OCI-LY3 (cell line): ENCODE results near the gene CD109.

ENCODE experiments used
- H2AFZ ChIP-seq: fragments of 200-600, 300-600 bp; shearing (Covaris generic); 2 replicates; pipeline ENCODE4 v1.6.0; 2014; ENCODE audit warnings: antibody characterized with exemption, low read depth, low read length
- H3K27ac ChIP-seq: fragments of 200-600, 300-600 bp; sonication (generic); 2 replicates; pipeline ENCODE4 v1.5.1; 2014; ENCODE audit warnings: mild to moderate bottlenecking, low read length, moderate library complexity, mixed read lengths
- H3K27me3 ChIP-seq: fragments of 200-600, 300-600 bp; sonication (generic); 2 replicates; pipeline ENCODE4 v1.6.1; 2014; ENCODE audit warnings: low read depth, low read length, mixed read lengths
- H3K36me3 ChIP-seq: fragments of 200-600, 300-600 bp; sonication (generic); replicated peaks from 2 replicates; pipeline ENCODE3; 2014; ENCODE audit warnings: low read depth, low read length, mixed read lengths
- H3K4me1 ChIP-seq: fragments of 300-600, 200-600 bp; sonication (generic); 2 replicates; pipeline ENCODE4 v1.6.1; 2014; ENCODE audit warnings: low read length, mixed read lengths
- H3K4me2 ChIP-seq: fragments of 200-600, 300-600 bp; sonication (generic); 2 replicates; pipeline ENCODE4 v1.6.1; 2014; ENCODE audit warnings: low read length, mixed read lengths
- H3K4me3 ChIP-seq: fragments of 300-600, 200-600 bp; sonication (generic); 2 replicates; pipeline ENCODE4 v1.5.1; 2014; ENCODE audit warnings: antibody characterized with exemption, mild to moderate bottlenecking, low read length, moderate library complexity
- H3K79me2 ChIP-seq: fragments of 300-600, 200-600 bp; shearing (Covaris generic); 2 replicates; pipeline ENCODE4 v1.6.1; 2014; ENCODE audit warnings: mild to moderate bottlenecking, low read length, mixed read lengths
- H3K9ac ChIP-seq: fragments of 300-600, 200-600 bp; shearing (Covaris generic); 2 replicates; pipeline ENCODE4 v1.6.0; 2014; ENCODE audit warnings: mild to moderate bottlenecking, low read length, moderate library complexity
- H3K9me3 ChIP-seq: fragments of 200-600, 300-600 bp; shearing (Covaris generic); 2 replicates; pipeline ENCODE4 v1.6.1; 2014; ENCODE audit warnings: low read length, mixed read lengths; ENCODE audit not compliant: insufficient read depth
- H4K20me1 ChIP-seq: fragments of 200-600, 300-600 bp; sonication (generic); 2 replicates; pipeline ENCODE4 v1.6.1; 2016; ENCODE audit warnings: low read length, mixed read lengths; ENCODE audit not compliant: insufficient read depth
- EZH2phosphoT487 ChIP-seq: fragments of 200-600 bp; shearing (Covaris generic); IDR thresholded peaks from 2 replicates; pipeline ENCODE4 v1.6.1; 2018; ENCODE audit warnings: antibody characterized with exemption, mixed run types, low read depth
- TF ChIP-seq, protein P1 (sequence below): fragments of 200-600, 300-600 bp; sonication (generic); IDR thresholded peaks from 2 replicates; pipeline ENCODE4 v1.5.1; 2014; ENCODE audit warnings: antibody characterized with exemption, low read length, low read depth

The CD109 gene

DNA sequence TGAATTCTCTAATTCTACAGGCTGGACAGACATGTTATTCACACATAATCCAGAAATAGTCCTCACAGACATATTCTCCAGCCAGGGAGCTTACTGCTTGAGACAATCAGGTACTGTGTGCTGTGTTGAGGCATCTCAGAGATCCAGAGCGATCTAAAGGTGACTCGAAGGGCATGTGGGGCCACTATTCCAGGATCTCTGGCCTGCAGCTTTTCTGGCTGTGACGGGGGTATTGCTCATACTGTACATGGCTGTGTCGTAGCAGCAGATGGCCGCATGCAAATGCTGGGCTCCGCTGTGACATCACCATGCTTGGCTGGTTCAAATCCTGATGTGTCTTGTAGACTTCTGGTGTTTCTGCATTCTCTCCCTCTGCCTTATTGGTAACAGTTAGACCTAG is 37.8 kb downstream of the CD109 start:
- H3K36me3 ChIP-seq: no peaks in the 10 kb centered on the region
- peak overlapping the region; percentile 94 for H2AFZ ChIP-seq
- peaks cover 24% of the 10 kb centered on the region for H3K4me1 ChIP-seq
- H3K4me2 ChIP-seq: no peak overlapping the region
- H3K9me3 ChIP-seq: no peaks in the 10 kb centered on the region
- H3K4me3 ChIP-seq: no peak overlapping the region
- no peaks in the 10 kb centered on the region for H4K20me1 ChIP-seq
- no peak overlapping the region for H3K9ac ChIP-seq
- no peaks in the 10 kb centered on the region for H3K27me3 ChIP-seq
- H3K79me2 ChIP-seq: no peaks in the 10 kb centered on the region
- no peak overlapping the region for H3K27ac ChIP-seq
- TF ChIP-seq, protein P1, sequence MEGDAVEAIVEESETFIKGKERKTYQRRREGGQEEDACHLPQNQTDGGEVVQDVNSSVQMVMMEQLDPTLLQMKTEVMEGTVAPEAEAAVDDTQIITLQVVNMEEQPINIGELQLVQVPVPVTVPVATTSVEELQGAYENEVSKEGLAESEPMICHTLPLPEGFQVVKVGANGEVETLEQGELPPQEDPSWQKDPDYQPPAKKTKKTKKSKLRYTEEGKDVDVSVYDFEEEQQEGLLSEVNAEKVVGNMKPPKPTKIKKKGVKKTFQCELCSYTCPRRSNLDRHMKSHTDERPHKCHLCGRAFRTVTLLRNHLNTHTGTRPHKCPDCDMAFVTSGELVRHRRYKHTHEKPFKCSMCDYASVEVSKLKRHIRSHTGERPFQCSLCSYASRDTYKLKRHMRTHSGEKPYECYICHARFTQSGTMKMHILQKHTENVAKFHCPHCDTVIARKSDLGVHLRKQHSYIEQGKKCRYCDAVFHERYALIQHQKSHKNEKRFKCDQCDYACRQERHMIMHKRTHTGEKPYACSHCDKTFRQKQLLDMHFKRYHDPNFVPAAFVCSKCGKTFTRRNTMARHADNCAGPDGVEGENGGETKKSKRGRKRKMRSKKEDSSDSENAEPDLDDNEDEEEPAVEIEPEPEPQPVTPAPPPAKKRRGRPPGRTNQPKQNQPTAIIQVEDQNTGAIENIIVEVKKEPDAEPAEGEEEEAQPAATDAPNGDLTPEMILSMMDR: no peak
- TF ChIP-seq EZH2phosphoT487: no peak

DNA sequence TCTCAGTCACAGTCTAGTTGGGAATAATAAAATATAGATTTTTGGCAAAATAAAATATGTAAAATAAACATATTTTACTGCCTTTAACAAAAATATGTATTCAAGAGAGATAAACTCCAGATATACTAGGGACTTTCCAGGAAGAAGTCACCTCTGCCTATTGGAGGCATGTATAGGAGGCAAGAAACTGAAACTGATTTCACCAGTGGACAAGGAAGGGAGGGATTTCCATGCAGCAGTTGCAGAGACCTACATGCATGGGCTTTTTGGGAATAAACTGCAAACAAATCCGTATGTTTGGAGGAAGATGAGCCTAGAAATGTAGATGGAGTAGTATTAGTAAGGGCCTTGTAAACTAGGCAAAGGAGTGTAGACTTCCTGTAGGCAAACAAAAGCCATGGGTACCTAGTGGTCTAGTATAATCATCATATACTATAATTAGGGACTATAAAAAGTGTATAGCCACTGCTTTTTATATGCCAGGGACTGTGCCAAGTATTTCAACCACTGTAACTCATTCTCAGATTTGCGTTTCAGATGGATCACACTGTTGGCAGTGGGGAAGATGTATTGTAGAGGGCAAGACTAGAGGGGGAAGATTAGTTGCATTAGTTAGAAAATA is 38.9 kb downstream of the CD109 start:
- Histone ChIP-seq H3K36me3 (no peaks in the 10 kb centered on the region), H4K20me1 (no peaks in the 10 kb centered on the region), H3K79me2 (no peaks in the 10 kb centered on the region), H3K9me3 (no peaks in the 10 kb centered on the region), H3K27me3 (no peaks in the 10 kb centered on the region), H3K4me2 (no peak overlapping the region), H3K27ac (no peak overlapping the region), H3K4me3 (no peak overlapping the region), H2AFZ (no peak overlapping the region), H3K9ac (no peak overlapping the region), H3K4me1 (peaks cover 19% of the 10 kb centered on the region)
- TF ChIP-seq EZH2phosphoT487: no peak
- TF ChIP-seq, protein P1: no peak

DNA sequence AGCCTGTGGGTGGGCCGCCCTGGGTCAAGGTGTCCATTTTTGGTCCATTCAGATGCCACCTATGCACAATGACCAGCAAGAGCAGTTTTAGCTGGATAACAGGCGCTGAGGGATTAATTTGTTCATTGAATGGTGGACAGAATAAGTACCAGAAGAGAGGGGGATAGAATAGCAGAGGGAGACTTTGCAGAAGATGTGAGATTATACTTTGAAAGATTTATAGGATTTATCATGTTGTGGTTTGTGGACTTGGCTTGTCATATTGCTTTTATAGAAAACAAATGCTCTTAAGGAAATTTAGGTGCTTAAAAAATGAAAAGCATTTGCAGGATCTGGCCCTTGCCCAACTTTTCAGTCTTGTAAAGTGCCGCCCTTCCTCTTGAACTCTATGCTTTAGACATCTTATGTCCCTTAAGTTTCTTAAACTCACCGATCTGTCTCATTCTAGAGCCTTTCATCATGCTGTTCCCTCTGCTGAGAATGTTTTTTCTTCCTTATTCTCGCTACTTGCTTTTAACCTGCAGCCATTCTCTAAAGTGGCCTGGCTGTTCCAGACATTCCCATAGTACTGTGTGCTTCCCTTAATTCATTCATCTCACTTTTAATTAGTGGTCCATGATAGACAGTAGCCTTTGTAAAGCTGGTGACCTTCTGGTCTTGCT is 42.5 kb downstream of the CD109 start:
- TF ChIP-seq, protein P1: no peak
- TF ChIP-seq EZH2phosphoT487: no peak
- no peaks in the 10 kb centered on the region for H4K20me1 ChIP-seq
- no peak overlapping the region for H3K9ac ChIP-seq
- no peaks in the 10 kb centered on the region for H3K36me3 ChIP-seq
- no peaks in the 10 kb centered on the region for H3K27me3 ChIP-seq
- H3K9me3 ChIP-seq: no peaks in the 10 kb centered on the region
- H3K79me2 ChIP-seq: no peaks in the 10 kb centered on the region
- peaks cover under 1% of the 10 kb centered on the region; the same call in 1 of the 2 replicates for H3K4me1 ChIP-seq
- H3K4me2 ChIP-seq: no peak overlapping the region
- H3K4me3 ChIP-seq: no peak overlapping the region
- no peak overlapping the region for H3K27ac ChIP-seq
- H2AFZ ChIP-seq: no peak overlapping the region

DNA sequence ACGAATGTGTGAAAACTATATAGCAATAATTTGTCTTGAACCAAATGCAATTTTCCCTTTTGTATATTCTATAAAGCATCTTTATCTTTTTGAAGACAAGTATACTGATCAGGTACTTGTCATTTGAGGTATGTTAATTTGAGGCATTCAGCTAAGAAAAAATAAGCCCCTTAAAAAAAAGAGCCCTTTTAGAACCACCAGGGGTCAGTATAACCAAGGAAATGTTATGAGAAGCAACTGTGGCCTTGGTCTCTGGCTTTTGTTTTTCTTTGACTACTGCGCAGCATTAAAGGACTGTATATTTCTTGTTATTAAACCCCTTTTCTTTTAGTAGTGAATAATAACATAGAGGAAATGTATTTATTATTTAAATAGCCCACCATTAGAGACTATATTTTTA is 43.1 kb downstream of the CD109 start:
- Histone ChIP-seq H3K27me3 (no peaks in the 10 kb centered on the region), H4K20me1 (no peaks in the 10 kb centered on the region), H3K9me3 (no peaks in the 10 kb centered on the region), H3K9ac (no peak overlapping the region), H3K36me3 (no peaks in the 10 kb centered on the region), H3K27ac (no peak overlapping the region), H3K79me2 (no peaks in the 10 kb centered on the region), H2AFZ (no peak overlapping the region), H3K4me1 (no peaks in the 10 kb centered on the region), H3K4me2 (no peak overlapping the region), H3K4me3 (no peak overlapping the region)
- TF ChIP-seq, protein P1: peak; percentile 92
- TF ChIP-seq EZH2phosphoT487: no peak
